LNCaP clone FGC (cell line): ENCODE results near the gene CTBP1.

Source experiments
- DNase-seq: peaks from one replicate; pipeline ENCODE4 v3.0.0-alpha.2; 2011; ENCODE audit warnings: low read depth
- H3K4me3 ChIP-seq: 2 replicates; pipeline ENCODE4 v1.5.1; 2011; ENCODE audit warnings: mild to moderate bottlenecking, low read depth, low read length, control low read depth
- CTCF ChIP-seq: IDR thresholded peaks from 2 replicates; pipeline ENCODE4 v1.5.1; 2012; ENCODE audit warnings: mild to moderate bottlenecking; ENCODE audit not compliant: control insufficient read depth, insufficient read depth; ENCODE audit errors: extremely low read depth

Gene CTBP1

GRCh38 chr4:1212546-1213335, 36.2 kb downstream of the CTBP1 start:
- no peak for TF ChIP-seq CTCF
- DNase-seq, result no peak
- peak overlapping the region; percentile 47 for H3K4me3 ChIP-seq

GRCh38 chr4:1211891-1212545, 36.9 kb downstream of the CTBP1 start:
- peak; percentile 99 for DNase-seq
- H3K4me3 ChIP-seq, result peak overlapping the region; percentile 47
- no peak for TF ChIP-seq CTCF

- DNase-seq, result no peak
- TF ChIP-seq CTCF, result no peak
- H3K4me3 ChIP-seq, result peak overlapping the region; percentile 47
Measured at GRCh38 chr4:1211371-1211770, 37.6 kb downstream of the CTBP1 start.

- peak; percentile 58 for DNase-seq
- TF ChIP-seq CTCF, result no peak
Measured at GRCh38 chr4:1210971-1211370, 38.0 kb downstream of the CTBP1 start.

GRCh38 chr4:1210241-1210841, 38.6 kb downstream of the CTBP1 start:
- H3K4me3 ChIP-seq, result peak overlapping the region; percentile 47
- DNase-seq, result no peak
- TF ChIP-seq CTCF, result no peak

More at GRCh38 chr4:1210971-1211370, 38.0 kb downstream of the CTBP1 start:
- H3K4me3 ChIP-seq, result peak overlapping the region; percentile 47

GRCh38 chr4:1209821-1210220, 39.1 kb downstream of the CTBP1 start:
- DNase-seq, result no peak
- H3K4me3 ChIP-seq, result peak overlapping the region; percentile 47
- no peak for TF ChIP-seq CTCF
